ENCODE data around the gene TFB1M.

GRCh38 chr6:155241966-155242365 lies 72.3 kb downstream of the TFB1M start:
- TF ChIP-seq ELK4 (IDR thresholded peaks at IDR 0.05; ENCODE audit: borderline replicate concordance, low read depth, low read length) (no peak), CTCF (tag by site-specific recombination; IDR thresholded peaks at IDR 0.05) (no peak), ZNF521 (tag by site-specific recombination; IDR thresholded peaks at IDR 0.05) (no peak), YY1 (tag by site-specific recombination; IDR thresholded peaks at IDR 0.05) (no peak), ATF2 (tag by site-specific recombination; IDR thresholded peaks at IDR 0.05; ENCODE audit: low read depth) (no peak), ZNF530 (tag by site-specific recombination; IDR thresholded peaks at IDR 0.05; ENCODE audit: low read depth) (no peak), ZBTB20 (tag by site-specific recombination; IDR thresholded peaks at IDR 0.05) (no peak), BCL6B (tag by site-specific recombination; IDR thresholded peaks at IDR 0.05) (no peak), ZNF155 (tag by site-specific recombination; IDR thresholded peaks at IDR 0.05) (no peak), ZNF701 (tag by site-specific recombination; IDR thresholded peaks at IDR 0.05) (no peak)
- TF ChIP-seq, protein P1, sequence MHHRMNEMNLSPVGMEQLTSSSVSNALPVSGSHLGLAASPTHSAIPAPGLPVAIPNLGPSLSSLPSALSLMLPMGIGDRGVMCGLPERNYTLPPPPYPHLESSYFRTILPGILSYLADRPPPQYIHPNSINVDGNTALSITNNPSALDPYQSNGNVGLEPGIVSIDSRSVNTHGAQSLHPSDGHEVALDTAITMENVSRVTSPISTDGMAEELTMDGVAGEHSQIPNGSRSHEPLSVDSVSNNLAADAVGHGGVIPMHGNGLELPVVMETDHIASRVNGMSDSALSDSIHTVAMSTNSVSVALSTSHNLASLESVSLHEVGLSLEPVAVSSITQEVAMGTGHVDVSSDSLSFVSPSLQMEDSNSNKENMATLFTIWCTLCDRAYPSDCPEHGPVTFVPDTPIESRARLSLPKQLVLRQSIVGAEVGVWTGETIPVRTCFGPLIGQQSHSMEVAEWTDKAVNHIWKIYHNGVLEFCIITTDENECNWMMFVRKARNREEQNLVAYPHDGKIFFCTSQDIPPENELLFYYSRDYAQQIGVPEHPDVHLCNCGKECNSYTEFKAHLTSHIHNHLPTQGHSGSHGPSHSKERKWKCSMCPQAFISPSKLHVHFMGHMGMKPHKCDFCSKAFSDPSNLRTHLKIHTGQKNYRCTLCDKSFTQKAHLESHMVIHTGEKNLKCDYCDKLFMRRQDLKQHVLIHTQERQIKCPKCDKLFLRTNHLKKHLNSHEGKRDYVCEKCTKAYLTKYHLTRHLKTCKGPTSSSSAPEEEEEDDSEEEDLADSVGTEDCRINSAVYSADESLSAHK (tag by site-specific recombination; IDR thresholded peaks at IDR 0.05) = no peak
